Activated CD8-positive, alpha-beta T cell treated with anti-CD3 and anti-CD28 coated beads, Interleukin-2, amount 10 ng/mL, durations not matched to agents 7 days and 5 days (primary cell): ENCODE data around the gene CLEC3B. TPM values are rescaled to one million over a fixed set of nuclear protein-coding genes. Genes with fewer than 3 reads are reported as not detected.
A peak's percentile ranks its signal among the peaks of the same experiment; 100 is the strongest.

ENCODE experiments used
- ATAC-seq: fragments of 150-1000 bp; cut with Tn5 transposase; one replicate; pipeline ENCODE4 v1.10.0; 2021; ENCODE audit warnings: moderate library complexity
- CTCF ChIA-PET: fragments of 350-600 bp; sonication (Branson Sonifier 250); formaldehyde crosslinking; loops from one replicate; lab custom pipeline; 2021; ENCODE audit warnings: antibody characterized with exemption; lab: Charles Lee
- POLR2A ChIA-PET: fragments of 350-600 bp; sonication (Branson Sonifier 250); formaldehyde crosslinking; loops from one replicate; lab custom pipeline; 2021; ENCODE audit warnings: antibody characterized with exemption; lab: Charles Lee
- DNase-seq: peaks from one replicate; pipeline ENCODE4 v3.0.0-alpha.2; 2020
- H3K27ac Mint-ChIP-seq: one replicate; pipeline ENCODE4 v1.8.0; 2021; ENCODE audit warnings: mild to moderate bottlenecking, mixed read lengths
- H3K27me3 Mint-ChIP-seq: one replicate; pipeline ENCODE4 v1.8.0; 2021; ENCODE audit warnings: low read depth, mixed read lengths
- H3K36me3 Mint-ChIP-seq: one replicate; pipeline ENCODE4 v1.8.0; 2021; ENCODE audit warnings: low read depth, mixed read lengths
- H3K4me1 Mint-ChIP-seq: one replicate; pipeline ENCODE4 v1.8.0; 2021; ENCODE audit warnings: low read depth, mixed read lengths
- H3K4me3 Mint-ChIP-seq: one replicate; pipeline ENCODE4 v1.8.0; 2021; ENCODE audit warnings: mild to moderate bottlenecking, mixed read lengths
- H3K9me3 Mint-ChIP-seq: one replicate; pipeline ENCODE4 v1.8.0; 2022; ENCODE audit warnings: mixed read lengths; ENCODE audit not compliant: insufficient read depth
- total RNA-seq, 2 experiments: library from RNA; stranded (reverse); gene quantifications; one replicate each; pipeline ENCODE4 v1.2.3, GENCODE V29; 2021

CLEC3B gene
- total RNA-seq, 2 experiments from 2014 or later: 0.29 TPM

DNA sequence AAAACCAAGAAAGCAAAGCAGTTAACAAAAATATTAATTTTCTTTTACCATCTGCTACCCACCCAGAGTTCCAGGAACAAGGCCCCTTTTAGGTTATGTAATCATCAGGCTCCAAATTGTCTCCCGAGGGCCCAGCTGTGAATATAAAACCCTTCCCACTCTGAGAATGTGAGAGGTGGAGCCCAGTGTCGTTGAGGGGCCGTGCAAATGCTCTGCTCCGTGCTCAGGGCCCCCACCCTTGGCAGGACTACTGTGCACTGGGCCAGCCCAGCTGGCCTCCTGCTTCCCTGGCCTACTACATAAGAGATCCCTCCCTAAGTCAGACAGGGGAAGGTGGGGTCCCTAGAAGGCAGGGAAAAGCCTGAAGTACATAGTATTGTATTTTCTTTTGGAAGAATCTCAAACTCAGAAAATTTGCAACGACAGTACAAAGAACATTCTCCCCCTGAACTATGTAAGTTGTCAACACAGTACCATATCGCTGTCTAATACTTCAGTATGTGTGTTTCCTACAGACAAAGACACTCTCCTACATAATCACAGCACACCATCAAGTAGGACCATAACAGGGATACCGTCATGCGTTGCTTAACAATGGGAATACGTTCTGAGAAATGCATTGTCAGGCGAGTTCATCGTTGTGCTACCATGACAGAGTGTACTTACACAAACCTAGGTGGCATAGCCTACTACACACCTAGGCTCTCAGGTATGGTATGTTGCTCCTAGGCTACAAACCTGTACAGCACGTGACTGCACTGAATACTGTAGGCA, 4.4 kb upstream of the CLEC3B start:
- Mint-ChIP-seq H3K4me3 (no peak overlapping the region), H3K27me3 (no peaks in the 10 kb centered on the region), H3K4me1 (peaks cover 22% of the 10 kb centered on the region), H3K36me3 (peaks cover 2% of the 10 kb centered on the region), H3K9me3 (no peaks in the 10 kb centered on the region), H3K27ac (no peak overlapping the region)
- POLR2A ChIA-PET: no interaction called here
- CTCF ChIA-PET: interaction anchor here (1.4 to 2.0 kb wide), 2 partner anchors 16 to 19 kb away, joined by 8 to 10 read pairs; no protein-coding TSS in a partner anchor
- ATAC-seq (no peak), DNase-seq (no peak)

DNA sequence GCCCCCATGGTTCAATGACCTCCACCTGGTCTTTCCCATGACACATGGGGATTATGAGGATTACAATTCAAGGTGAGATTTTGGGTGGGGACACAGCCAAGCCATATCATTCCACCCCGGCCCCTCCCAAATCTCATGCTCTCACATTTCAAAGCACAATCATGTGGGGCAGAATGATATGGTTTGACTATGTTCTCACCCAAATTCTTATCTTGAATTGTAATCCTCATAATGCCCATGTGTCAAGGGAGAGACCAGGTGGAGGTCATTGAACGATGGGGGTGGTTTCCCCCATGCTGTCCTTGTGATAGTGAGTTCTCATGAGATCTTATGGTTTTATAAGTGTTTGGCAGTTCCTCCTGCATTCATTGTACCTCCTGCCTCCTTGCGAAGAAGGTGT, 2.4 kb upstream of the CLEC3B start:
- peaks cover 3% of the 10 kb centered on the region for H3K27me3 Mint-ChIP-seq
- no peak overlapping the region for H3K4me3 Mint-ChIP-seq
- ATAC-seq (no peak), DNase-seq (no peak)
- peaks cover 16% of the 10 kb centered on the region for H3K4me1 Mint-ChIP-seq
- no peak overlapping the region for H3K27ac Mint-ChIP-seq
- ChIA-PET POLR2A (no interaction called here), CTCF (no interaction called here)
- H3K9me3 Mint-ChIP-seq: no peaks in the 10 kb centered on the region
- H3K36me3 Mint-ChIP-seq: peaks cover under 1% of the 10 kb centered on the region

DNA sequence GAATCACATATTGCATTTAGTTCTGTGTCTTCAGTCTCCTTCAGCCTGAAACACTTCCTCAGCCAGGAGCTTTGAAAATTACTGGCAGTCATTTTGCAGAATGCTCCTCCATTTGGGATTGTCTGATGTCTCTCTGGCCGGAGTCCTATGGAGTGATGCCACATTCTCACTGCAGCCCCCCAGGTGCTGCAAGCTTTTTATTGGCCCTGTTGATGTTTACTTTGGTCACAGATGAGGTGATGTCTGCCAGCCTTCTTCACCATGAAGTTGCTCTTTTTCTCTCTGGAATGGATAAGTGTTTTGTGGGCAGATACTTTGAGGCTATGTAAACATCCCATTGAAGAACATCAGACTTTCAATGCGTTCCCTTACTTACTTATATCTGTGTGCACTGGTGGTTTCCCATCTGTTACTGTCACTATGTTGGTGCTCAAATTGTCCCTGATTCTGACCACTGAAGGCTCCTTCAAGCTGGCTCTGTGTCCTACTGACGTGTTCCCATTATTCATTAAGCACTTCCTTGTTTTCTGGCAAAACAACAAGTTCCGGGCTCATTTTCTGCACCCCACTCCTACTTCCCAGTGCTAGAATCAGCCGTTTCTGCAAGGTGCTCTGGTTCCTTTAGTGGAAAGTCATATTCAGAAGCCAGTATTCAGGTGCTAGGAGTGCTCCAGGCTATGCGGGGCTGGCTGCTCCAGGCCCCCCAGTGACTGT, 1.4 kb upstream of the CLEC3B start:
- Mint-ChIP-seq H3K27ac (no peak overlapping the region), H3K4me3 (no peak overlapping the region), H3K27me3 (peaks cover 3% of the 10 kb centered on the region), H3K36me3 (no peaks in the 10 kb centered on the region), H3K4me1 (peaks cover 13% of the 10 kb centered on the region), H3K9me3 (no peaks in the 10 kb centered on the region)
- ChIA-PET CTCF (no interaction called here), POLR2A (interaction anchor here (0.7 kb wide), 1 partner anchor 24 kb away, joined by 3 read pairs; no protein-coding TSS in a partner anchor)
- ATAC-seq: no peak
- DNase-seq: no peak

- Mint-ChIP-seq H3K4me3 (no peak overlapping the region), H3K27ac (no peak overlapping the region), H3K27me3 (peaks cover 3% of the 10 kb centered on the region), H3K4me1 (no peaks in the 10 kb centered on the region), H3K9me3 (no peaks in the 10 kb centered on the region), H3K36me3 (no peaks in the 10 kb centered on the region)
- ChIA-PET POLR2A (no interaction called here), CTCF (interaction anchor here (0.7 kb wide), 1 partner anchor 183 kb away, joined by 3 read pairs; no protein-coding TSS in a partner anchor)
- ATAC-seq (no peak), DNase-seq (no peak)
Measured at GRCh38 chr3:45026957-45027356, 854 bp downstream of the CLEC3B start.

GRCh38 chr3:45027441-45027840, 1.3 kb downstream of the CLEC3B start:
- H3K36me3 Mint-ChIP-seq: no peaks in the 10 kb centered on the region
- peaks cover 3% of the 10 kb centered on the region for H3K27me3 Mint-ChIP-seq
- ChIA-PET CTCF (interaction anchor here (0.7 kb wide), 1 partner anchor 182 kb away, joined by 3 read pairs; no protein-coding TSS in a partner anchor), POLR2A (no interaction called here)
- no peaks in the 10 kb centered on the region for H3K9me3 Mint-ChIP-seq
- H3K4me3 Mint-ChIP-seq: no peak overlapping the region
- no peak overlapping the region for H3K27ac Mint-ChIP-seq
- ATAC-seq: no peak
- H3K4me1 Mint-ChIP-seq: no peaks in the 10 kb centered on the region
- DNase-seq: no peak

- Mint-ChIP-seq H3K4me3 (no peak overlapping the region), H3K36me3 (no peaks in the 10 kb centered on the region), H3K27ac (no peak overlapping the region), H3K4me1 (peaks cover 4% of the 10 kb centered on the region), H3K27me3 (peaks cover 3% of the 10 kb centered on the region), H3K9me3 (no peaks in the 10 kb centered on the region)
- ChIA-PET CTCF (interaction anchor here (1.9 kb wide), 2 partner anchors 12 to 181 kb away, joined by 6 to 8 read pairs; no protein-coding TSS in a partner anchor), POLR2A (no interaction called here)
- DNase-seq (no peak), ATAC-seq (no peak)
Measured at GRCh38 chr3:45029216-45029615, 3.1 kb downstream of the CLEC3B start.

DNA sequence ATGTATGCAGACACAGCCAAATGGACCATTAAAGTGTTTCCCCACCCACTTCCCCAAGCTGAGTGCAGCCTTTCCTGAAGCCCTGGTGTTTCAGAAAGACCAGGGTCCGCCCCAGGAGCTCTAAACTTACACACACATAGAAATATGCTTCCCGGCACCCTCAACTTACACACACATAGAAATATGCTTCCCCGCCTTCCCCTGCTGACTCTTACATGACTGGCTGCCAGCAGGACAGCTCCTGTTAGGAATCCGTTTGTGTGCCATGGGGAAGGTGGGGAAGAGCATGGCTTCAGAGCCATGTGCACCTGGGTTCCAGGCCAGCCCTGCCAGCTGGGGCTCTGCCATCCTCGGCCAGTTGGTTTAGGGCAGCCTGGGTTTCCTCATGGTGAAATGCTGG, 3.6 kb downstream of the CLEC3B start:
- ChIA-PET CTCF (interaction anchor here (1.9 kb wide), 2 partner anchors 11 to 181 kb away, joined by 6 to 8 read pairs; no protein-coding TSS in a partner anchor), POLR2A (no interaction called here)
- H3K27ac Mint-ChIP-seq: no peak overlapping the region

DNA sequence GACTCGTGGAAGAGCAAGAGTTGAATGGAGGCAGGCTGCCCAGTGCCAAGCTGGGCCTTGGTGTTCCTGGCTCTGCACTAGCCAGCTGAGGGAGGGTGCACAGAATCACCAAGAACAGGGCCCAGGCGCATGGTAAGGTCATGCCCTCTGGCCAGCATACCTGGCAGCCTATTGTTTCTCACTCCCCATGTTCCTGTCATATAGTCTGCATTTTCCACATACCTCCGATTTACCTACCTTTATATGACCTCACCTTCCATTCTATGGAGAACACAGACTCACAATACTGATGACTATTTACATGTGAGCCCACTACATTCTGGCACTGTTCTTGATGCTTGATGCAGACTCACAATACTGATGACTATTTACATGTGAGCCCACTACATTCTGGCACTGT, 5.4 kb downstream of the CLEC3B start:
- Mint-ChIP-seq H3K36me3 (no peaks in the 10 kb centered on the region), H3K9me3 (no peaks in the 10 kb centered on the region), H3K4me1 (peaks cover 26% of the 10 kb centered on the region), H3K4me3 (no peak overlapping the region), H3K27me3 (peaks cover 6% of the 10 kb centered on the region), H3K27ac (no peak overlapping the region)
- POLR2A ChIA-PET: no interaction called here
- DNase-seq: no peak
- CTCF ChIA-PET: interaction anchor here (1.0 kb wide), 1 partner anchor 44 kb away, joined by 3 read pairs; no protein-coding TSS in a partner anchor
- no peak for ATAC-seq

More for the DNA sequence above, 3.6 kb downstream of the CLEC3B start:
- no peak for DNase-seq
- H3K4me3 Mint-ChIP-seq: no peak overlapping the region
- peaks cover 9% of the 10 kb centered on the region for H3K4me1 Mint-ChIP-seq
- ATAC-seq: no peak
- no peaks in the 10 kb centered on the region for H3K36me3 Mint-ChIP-seq
- H3K9me3 Mint-ChIP-seq: no peaks in the 10 kb centered on the region
- peaks cover 3% of the 10 kb centered on the region for H3K27me3 Mint-ChIP-seq

GRCh38 chr3:45032113-45032512, 6.0 kb downstream of the CLEC3B start:
- no peak for ATAC-seq
- DNase-seq: no peak
- Mint-ChIP-seq H3K4me3 (no peak overlapping the region), H3K27me3 (peaks cover 7% of the 10 kb centered on the region), H3K4me1 (peaks cover 27% of the 10 kb centered on the region), H3K27ac (no peak overlapping the region), H3K9me3 (no peaks in the 10 kb centered on the region), H3K36me3 (no peaks in the 10 kb centered on the region)
- CTCF ChIA-PET: no interaction called here
- POLR2A ChIA-PET: no interaction called here

DNA sequence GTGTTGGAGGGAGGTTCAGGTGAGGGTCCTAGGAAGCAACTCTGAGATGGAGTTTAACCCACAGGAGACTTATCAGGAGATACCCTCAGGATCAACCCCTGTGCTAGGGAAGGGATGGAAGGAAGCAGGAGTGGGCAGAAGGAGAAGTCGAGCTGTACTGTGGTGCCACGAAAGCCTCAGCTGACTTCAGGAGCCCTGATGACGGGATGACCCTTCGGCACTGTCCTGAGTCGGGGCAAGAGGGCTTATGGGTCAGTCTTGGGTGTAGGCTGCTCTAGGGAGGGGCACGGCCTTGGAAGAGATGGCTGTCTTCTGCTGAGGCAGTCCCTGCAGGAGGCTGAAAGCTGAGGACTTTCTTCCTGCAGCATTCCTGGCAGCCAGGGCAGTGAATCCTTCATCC, 7.7 kb downstream of the CLEC3B start:
- Mint-ChIP-seq H3K4me3 (no peak overlapping the region), H3K36me3 (no peaks in the 10 kb centered on the region), H3K27me3 (peaks cover 7% of the 10 kb centered on the region), H3K9me3 (no peaks in the 10 kb centered on the region), H3K4me1 (peaks cover 34% of the 10 kb centered on the region), H3K27ac (no peak overlapping the region)
- DNase-seq (no peak), ATAC-seq (no peak)
- ChIA-PET CTCF (interaction anchor here (1.0 to 2.0 kb wide), 6 partner anchors 8 to 626 kb away, joined by 3 to 13 read pairs (median 4); no protein-coding TSS in a partner anchor), POLR2A (no interaction called here)

DNA sequence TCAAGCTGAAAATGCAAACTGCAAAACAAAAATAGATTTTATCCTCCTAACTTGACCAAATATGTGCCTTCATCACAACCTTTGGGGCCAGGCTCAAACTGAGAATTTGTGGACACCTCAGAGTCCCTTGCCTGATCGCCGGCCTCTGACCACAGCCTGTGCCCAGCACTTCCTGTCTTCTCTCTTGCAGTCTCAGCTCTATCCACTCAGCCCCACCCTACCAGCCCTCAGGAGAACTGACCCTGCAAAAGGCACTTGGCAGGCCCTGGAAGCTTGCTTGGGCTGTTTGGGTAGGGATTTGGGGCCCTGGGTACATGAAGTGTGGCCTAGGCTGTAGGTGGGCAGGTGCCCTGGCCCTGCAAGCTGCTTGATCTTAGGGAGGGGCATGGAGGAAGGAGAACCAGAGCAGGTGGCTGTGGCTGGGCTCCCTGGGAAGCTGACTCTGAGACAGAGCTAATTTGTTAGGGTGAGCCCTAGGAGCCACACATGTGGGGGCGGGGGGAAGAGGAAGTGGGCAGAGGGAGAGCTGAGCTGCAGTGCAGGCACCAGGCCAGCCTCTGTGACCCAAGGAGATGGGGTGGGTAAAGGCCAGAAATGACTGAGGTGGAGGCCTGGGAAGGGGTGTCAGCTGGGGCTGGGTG, 8.6 kb downstream of the CLEC3B start:
- peak; percentile 49 for ATAC-seq

More for the DNA sequence above, 8.6 kb downstream of the CLEC3B start:
- Mint-ChIP-seq H3K36me3 (no peaks in the 10 kb centered on the region), H3K4me3 (peak overlapping the region; percentile 45), H3K27me3 (peaks cover 7% of the 10 kb centered on the region), H3K27ac (peak overlapping the region; percentile 87), H3K9me3 (no peaks in the 10 kb centered on the region), H3K4me1 (peaks cover 34% of the 10 kb centered on the region)
- ChIA-PET POLR2A (no interaction called here), CTCF (interaction anchor here (0.6 to 8.7 kb wide), 9 partner anchors 20 to 904 kb away, joined by 3 to 101 read pairs (median 5); no protein-coding TSS in a partner anchor)
- peak; percentile 71 for DNase-seq
